RWPE2 (cell line): ENCODE measurements around the gene OR56B1.
A peak's percentile ranks its signal among the peaks of the same experiment; 100 is the strongest.
"Not testable (repeated sequence)": the region's sequence is repeated elsewhere in the genome, so short reads cannot be mapped to it uniquely, and the experiment has no call there.

ENCODE experiments used
- ATAC-seq: fragments of 200-7000 bp; cut with Tn5 transposase; 3 replicates; pipeline ENCODE4 v1.9.1; 2021; ENCODE audit warnings: low read depth
- DNase-seq: peaks from one replicate; pipeline ENCODE4 v3.0.0-alpha.2; 2020; ENCODE audit warnings: low spot score
- H3K27ac ChIP-seq: fragments of 450-650 bp; 2 replicates; pipeline ENCODE4 v1.5.1; 2017; ENCODE audit warnings: mild to moderate bottlenecking; ENCODE audit not compliant: poor library complexity, severe bottlenecking
- H3K27me3 ChIP-seq: fragments of 250-450 bp; sonication (Bioruptor Pico); 2 replicates; pipeline ENCODE4 v1.5.1; 2021; ENCODE audit warnings: mild to moderate bottlenecking, moderate library complexity; ENCODE audit not compliant: insufficient read depth, poor library complexity, severe bottlenecking
- H3K36me3 ChIP-seq: fragments of 250-450 bp; sonication (Bioruptor Pico); 2 replicates; pipeline ENCODE4 v1.5.1; 2020; ENCODE audit warnings: low read depth, mild to moderate bottlenecking, moderate library complexity
- H3K4me1 ChIP-seq: fragments of 250-450 bp; sonication (Bioruptor Pico); 2 replicates; pipeline ENCODE4 v1.5.1; 2021; ENCODE audit warnings: mild to moderate bottlenecking, moderate library complexity; ENCODE audit not compliant: insufficient read depth, poor library complexity, severe bottlenecking
- H3K4me3 ChIP-seq: fragments of 250-450 bp; sonication (Bioruptor Pico); 2 replicates; pipeline ENCODE4 v1.5.1; 2021; ENCODE audit warnings: mild to moderate bottlenecking, moderate library complexity; ENCODE audit not compliant: severe bottlenecking
- H3K9me3 ChIP-seq: fragments of 250-450 bp; sonication (Bioruptor Pico); 2 replicates; pipeline ENCODE4 v1.5.1; 2021; ENCODE audit warnings: mild to moderate bottlenecking, moderate library complexity; ENCODE audit not compliant: severe bottlenecking
- TF ChIP-seq, protein P1 (sequence below): fragments of 450-650 bp; IDR thresholded peaks from one replicate; pipeline ENCODE4 v1.5.1; 2017; ENCODE audit warnings: mild to moderate bottlenecking, moderate library complexity; ENCODE audit not compliant: poor library complexity, severe bottlenecking

The OR56B1 gene, protein sequence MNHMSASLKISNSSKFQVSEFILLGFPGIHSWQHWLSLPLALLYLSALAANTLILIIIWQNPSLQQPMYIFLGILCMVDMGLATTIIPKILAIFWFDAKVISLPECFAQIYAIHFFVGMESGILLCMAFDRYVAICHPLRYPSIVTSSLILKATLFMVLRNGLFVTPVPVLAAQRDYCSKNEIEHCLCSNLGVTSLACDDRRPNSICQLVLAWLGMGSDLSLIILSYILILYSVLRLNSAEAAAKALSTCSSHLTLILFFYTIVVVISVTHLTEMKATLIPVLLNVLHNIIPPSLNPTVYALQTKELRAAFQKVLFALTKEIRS

DNA sequence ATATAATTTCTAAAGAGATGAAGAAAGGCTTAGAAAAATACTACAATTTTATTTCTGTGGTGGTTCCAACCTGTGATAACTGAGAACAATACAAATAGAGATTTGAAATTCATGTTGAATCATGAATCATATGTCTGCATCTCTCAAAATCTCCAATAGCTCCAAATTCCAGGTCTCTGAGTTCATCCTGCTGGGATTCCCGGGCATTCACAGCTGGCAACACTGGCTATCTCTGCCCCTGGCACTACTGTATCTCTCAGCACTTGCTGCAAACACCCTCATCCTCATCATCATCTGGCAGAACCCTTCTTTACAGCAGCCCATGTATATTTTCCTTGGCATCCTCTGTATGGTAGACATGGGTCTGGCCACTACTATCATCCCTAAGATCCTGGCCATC lies at the start of gene OR56B1:
Gene OR56B1, plus strand, starts transcription at position 53 of the 400 bp plus-strand sequence. Its CDS starts 69 bp downstream, at position 122.
- peak; percentile 53; the same call in 2 of the 3 replicates for ATAC-seq
- no peaks in the 10 kb centered on the region for H3K36me3 ChIP-seq
- no peak for DNase-seq
- no peaks in the 10 kb centered on the region for H3K27me3 ChIP-seq
- no peaks in the 10 kb centered on the region for H3K4me1 ChIP-seq
- TF ChIP-seq, protein P1, sequence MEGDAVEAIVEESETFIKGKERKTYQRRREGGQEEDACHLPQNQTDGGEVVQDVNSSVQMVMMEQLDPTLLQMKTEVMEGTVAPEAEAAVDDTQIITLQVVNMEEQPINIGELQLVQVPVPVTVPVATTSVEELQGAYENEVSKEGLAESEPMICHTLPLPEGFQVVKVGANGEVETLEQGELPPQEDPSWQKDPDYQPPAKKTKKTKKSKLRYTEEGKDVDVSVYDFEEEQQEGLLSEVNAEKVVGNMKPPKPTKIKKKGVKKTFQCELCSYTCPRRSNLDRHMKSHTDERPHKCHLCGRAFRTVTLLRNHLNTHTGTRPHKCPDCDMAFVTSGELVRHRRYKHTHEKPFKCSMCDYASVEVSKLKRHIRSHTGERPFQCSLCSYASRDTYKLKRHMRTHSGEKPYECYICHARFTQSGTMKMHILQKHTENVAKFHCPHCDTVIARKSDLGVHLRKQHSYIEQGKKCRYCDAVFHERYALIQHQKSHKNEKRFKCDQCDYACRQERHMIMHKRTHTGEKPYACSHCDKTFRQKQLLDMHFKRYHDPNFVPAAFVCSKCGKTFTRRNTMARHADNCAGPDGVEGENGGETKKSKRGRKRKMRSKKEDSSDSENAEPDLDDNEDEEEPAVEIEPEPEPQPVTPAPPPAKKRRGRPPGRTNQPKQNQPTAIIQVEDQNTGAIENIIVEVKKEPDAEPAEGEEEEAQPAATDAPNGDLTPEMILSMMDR: no peak
- H3K27ac ChIP-seq: no peak within 1 kb of the TSS
- no peaks in the 10 kb centered on the region for H3K9me3 ChIP-seq
- H3K4me3 ChIP-seq: no peak within 1 kb of the TSS

DNA sequence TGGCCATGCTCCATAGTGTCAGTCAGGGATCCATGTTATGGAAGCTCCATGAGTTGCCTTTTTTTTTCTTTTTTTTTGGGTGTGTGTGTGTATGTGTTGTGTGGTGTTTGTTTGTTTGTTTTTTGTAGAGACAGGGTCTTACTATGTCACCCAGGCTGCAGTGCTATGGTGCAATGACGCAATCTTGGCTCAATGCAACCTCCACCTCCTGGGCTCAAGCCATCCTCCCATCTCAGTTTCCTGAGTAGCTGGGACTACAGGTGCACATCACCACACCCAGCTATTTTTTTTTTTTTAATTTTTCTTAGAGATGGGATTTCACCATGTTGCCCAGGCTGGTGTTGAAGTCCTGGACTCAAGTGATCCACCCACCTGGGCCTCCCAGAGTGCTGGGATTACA lies 47.8 kb upstream of the OR56B1 start:
- H3K4me1 ChIP-seq: peaks cover 24% of the 10 kb centered on the region
- H3K36me3 ChIP-seq: no peaks in the 10 kb centered on the region
- DNase-seq: no peak
- H3K9me3 ChIP-seq: no peaks in the 10 kb centered on the region
- no peak for ATAC-seq
- no peaks in the 10 kb centered on the region for H3K27me3 ChIP-seq
- H3K27ac ChIP-seq: no peak overlapping the region
- no peak overlapping the region for H3K4me3 ChIP-seq
- TF ChIP-seq, protein P1: no peak

DNA sequence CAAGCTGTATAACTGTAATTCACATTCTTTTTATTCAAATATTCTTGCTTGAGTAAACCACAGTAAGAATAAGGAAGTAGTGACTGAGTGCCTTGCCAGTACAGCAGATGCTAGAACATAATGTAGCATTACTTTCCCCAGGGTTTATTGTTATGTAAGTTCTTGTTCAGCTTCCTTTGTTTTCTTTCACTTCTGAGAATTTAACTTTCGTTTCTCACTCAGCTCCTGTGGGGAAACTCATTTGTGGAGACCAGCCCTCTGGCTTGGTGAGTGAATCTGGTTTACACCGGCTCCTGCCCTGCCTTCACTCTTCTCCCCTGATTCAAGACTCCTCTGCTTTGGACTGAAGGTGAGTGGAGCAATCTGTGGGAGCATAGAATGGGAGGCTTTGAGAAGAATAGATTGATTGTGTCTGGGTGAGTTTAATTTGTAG lies 46.7 kb upstream of the OR56B1 start, which contains the start of gene TRIM22:
Gene TRIM22, plus strand, starts transcription at position 240 of the 433 bp plus-strand sequence. CDS start 6,443 bp downstream, outside the sequence.
- Histone ChIP-seq H3K27ac (no peak within 1 kb of the TSS), H3K9me3 (no peaks in the 10 kb centered on the region), H3K4me1 (peaks cover 20% of the 10 kb centered on the region), H3K4me3 (peak within 1 kb of the TSS; percentile 7), H3K27me3 (no peaks in the 10 kb centered on the region), H3K36me3 (no peaks in the 10 kb centered on the region)
- TF ChIP-seq, protein P1: no peak
- ATAC-seq: peak; percentile 13; the same call in 2 of the 3 replicates
- DNase-seq: no peak

DNA sequence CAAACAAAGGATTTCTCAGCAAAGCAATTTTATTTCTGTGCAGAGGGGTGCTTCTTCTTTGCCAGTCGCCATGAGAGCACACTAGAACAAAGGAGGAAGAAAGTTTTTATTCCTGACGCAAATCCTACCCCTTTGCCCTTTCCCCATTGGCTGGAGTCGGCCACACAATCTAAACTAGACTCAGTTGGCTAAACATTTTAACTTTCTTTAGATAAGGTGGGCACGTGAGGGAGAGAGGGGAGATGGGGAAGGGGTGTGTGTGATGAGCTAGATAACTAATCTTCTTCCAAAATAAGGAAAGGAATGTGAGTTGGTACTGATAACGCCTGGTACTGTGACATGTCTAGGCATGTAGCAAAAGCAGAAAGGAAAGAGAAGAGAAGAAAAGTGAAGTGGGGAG lies 46.0 kb upstream of the OR56B1 start:
- Histone ChIP-seq H3K27ac (no peak overlapping the region), H3K4me3 (peak overlapping the region; percentile 7), H3K27me3 (no peaks in the 10 kb centered on the region), H3K9me3 (no peaks in the 10 kb centered on the region), H3K4me1 (peaks cover 18% of the 10 kb centered on the region), H3K36me3 (no peaks in the 10 kb centered on the region)
- DNase-seq (no peak), ATAC-seq (no peak)
- TF ChIP-seq, protein P1: no peak

DNA sequence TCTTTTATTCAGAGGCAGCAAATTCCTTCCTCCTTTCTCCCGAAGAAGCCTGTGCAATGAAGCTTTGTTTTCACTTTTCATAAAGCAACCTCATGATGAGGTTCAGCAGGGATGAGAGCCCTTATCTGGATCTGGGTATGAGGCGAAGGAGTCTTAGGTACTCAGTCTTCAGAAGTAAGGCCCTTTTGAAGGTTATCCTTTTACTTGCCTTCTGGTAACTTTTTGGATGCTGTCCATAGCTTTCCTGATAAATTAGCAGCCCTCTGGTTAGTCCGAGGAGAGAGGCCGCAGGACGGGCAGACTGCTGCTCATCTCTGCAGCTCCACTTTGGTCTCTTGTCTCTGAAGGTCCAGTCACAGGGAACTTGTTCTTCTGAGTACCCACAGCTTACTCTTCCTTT lies 45.5 kb upstream of the OR56B1 start:
- no peak for DNase-seq
- no peak for ATAC-seq
- TF ChIP-seq, protein P1: no peak
- Histone ChIP-seq H3K27me3 (no peaks in the 10 kb centered on the region), H3K4me3 (no peak overlapping the region), H3K36me3 (no peaks in the 10 kb centered on the region), H3K9me3 (no peaks in the 10 kb centered on the region), H3K27ac (no peak overlapping the region), H3K4me1 (peaks cover 15% of the 10 kb centered on the region)

DNA sequence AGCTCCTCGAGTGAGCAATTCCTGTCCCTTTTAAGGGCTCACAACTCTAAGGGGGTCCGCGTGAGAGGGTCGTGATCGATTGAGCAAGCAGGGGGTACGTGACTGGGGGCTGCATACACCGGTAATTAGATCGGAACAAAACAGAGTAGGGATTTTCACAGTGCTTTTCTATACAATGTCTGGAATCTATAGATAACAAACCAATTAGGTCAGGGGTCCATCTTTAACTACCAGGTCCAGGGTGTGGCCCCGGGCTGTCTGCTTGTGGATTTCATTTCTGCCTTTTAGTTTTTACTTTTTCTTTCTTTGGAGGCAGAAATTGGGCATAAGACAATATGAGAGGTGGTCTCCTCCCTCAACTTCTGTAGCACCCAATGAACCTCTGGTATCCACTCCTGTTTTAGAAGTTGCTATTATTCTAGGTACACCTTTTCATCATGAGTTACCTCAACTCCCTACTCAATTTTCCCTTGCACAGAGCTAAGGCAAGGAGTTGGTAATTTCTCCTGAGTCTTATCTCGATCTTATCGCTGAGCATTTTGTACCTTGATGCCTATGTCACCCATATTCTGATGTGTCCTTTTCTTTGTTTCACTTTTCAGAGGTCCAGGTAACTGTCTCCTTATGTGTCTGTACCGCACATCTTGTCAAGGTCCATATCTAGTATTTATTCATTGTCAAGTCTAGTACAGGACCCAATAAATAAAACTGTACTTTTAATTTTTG lies 44.8 kb upstream of the OR56B1 start:
- not testable (repeated sequence) for ATAC-seq

More for the DNA sequence above, 44.8 kb upstream of the OR56B1 start:
- peaks cover 15% of the 10 kb centered on the region for H3K4me1 ChIP-seq
- not testable (repeated sequence) for H3K9me3 ChIP-seq, H3K36me3 ChIP-seq, H3K4me3 ChIP-seq, DNase-seq, H3K27ac ChIP-seq, H3K27me3 ChIP-seq
